HCT116 (cell line): Measurements from ENCODE around the gene UBN1. TPM values are rescaled to one million over a fixed set of nuclear protein-coding genes. Genes with fewer than 3 reads are reported as not detected.

ENCODE experiments used
- ATAC-seq: fragments of 200-7000 bp; cut with Tn5 transposase; 2 replicates; pipeline ENCODE4 v1.9.1; 2020; ENCODE audit warnings: mild to moderate bottlenecking, moderate library complexity
- BruUV-seq: library from RNA; stranded (reverse); fragments of 400-500 nt; replicated peaks from 2 replicates; lab custom pipeline; 2021; lab: Mats Ljungman, UMichigan
- CTCF ChIA-PET: fragments of 300-600 bp; sonication (Branson Sonifier 250); formaldehyde crosslinking; loops from one replicate; lab custom pipeline; 2021; ENCODE audit warnings: antibody characterized with exemption; lab: Charles Lee
- POLR2A ChIA-PET: fragments of 300-600, 350-600 bp; sonication (Branson Sonifier 250); formaldehyde crosslinking; loops from one replicate; lab custom pipeline; 2021; ENCODE audit warnings: antibody characterized with exemption; lab: Charles Lee
- RAD21 ChIA-PET, 2 experiments: fragments of 300-600 bp; sonication (Branson Sonifier 250); formaldehyde crosslinking; loops; one replicate each; lab custom pipeline; 2023; ENCODE audit warnings: low total read pairs in 2 of 2; ENCODE audit not compliant: uncharacterized antibody in 2 of 2, unreplicated experiment in 2 of 2, low non-redundant PET in 1 of 2; lab: Charles Lee
- DNase-seq: peaks from one replicate; pipeline ENCODE4 v3.0.0-alpha.2; 2010; ENCODE audit warnings: low read depth, low spot score
- H2AFZ ChIP-seq: fragments of 200-600 bp; shearing (Covaris generic), sonication (generic); 2 replicates; pipeline ENCODE4 v1.6.1; 2017; ENCODE audit warnings: low read depth, mixed run types, mixed read lengths, antibody characterized with exemption, low read length; ENCODE audit not compliant: poor library complexity, severe bottlenecking
- H3K27ac ChIP-seq: 2 replicates; pipeline ENCODE4 v1.5.1; 2012; ENCODE audit warnings: low read depth, low read length
- H3K27me3 ChIP-seq: fragments of 200-600 bp; sonication (generic); 2 replicates; pipeline ENCODE4 v1.6.1; 2016; ENCODE audit warnings: mixed run types, low read length, mixed read lengths; ENCODE audit not compliant: insufficient read depth
- H3K36me3 ChIP-seq, 2 experiments: fragments of 200-500 bp in 1 of 2; fragments of 200-600 bp in 1 of 2; sonication (Bioruptor generic) in 1 of 2; sonication (generic) in 1 of 2; 2 replicates each; pipeline versions ENCODE4 v1.5.1 to v1.6.1; 2014 to 2016; ENCODE audit warnings: low read length in 2 of 2, inconsistent platforms in 1 of 2, mixed read lengths in 1 of 2, mixed run types in 1 of 2; ENCODE audit not compliant: insufficient read depth in 2 of 2, control insufficient read depth in 1 of 2
- H3K4me1 ChIP-seq, 2 experiments: fragments of 200-600 bp in 1 of 2; sonication (generic) in 1 of 2; 2 replicates each; pipeline versions ENCODE4 v1.5.1 to v1.6.1; 2012 to 2017; ENCODE audit warnings: low read length in 2 of 2, inconsistent platforms in 1 of 2, mild to moderate bottlenecking in 1 of 2, mixed read lengths in 1 of 2, mixed run types in 1 of 2, moderate library complexity in 1 of 2; ENCODE audit not compliant: insufficient read depth in 2 of 2, control insufficient read depth in 1 of 2
- H3K4me2 ChIP-seq: fragments of 200-600 bp; sonication (generic); 2 replicates; pipeline ENCODE4 v1.6.1; 2017; ENCODE audit warnings: mixed run types, low read length, mixed read lengths
- H3K4me3 ChIP-seq, 2 experiments: fragments of 200-600 bp in 1 of 2; sonication (generic) in 1 of 2; replicated peaks in 1 of 2; 2 replicates each; pipeline ENCODE4 v1.5.1; 2011 to 2016; ENCODE audit warnings: low read length in 2 of 2, control low read depth in 1 of 2, low read depth in 1 of 2, mild to moderate bottlenecking in 1 of 2, mixed read lengths in 1 of 2, mixed run types in 1 of 2
- H3K79me2 ChIP-seq: fragments of 200-600 bp; sonication (generic); 2 replicates; pipeline ENCODE4 v1.6.1; 2017; ENCODE audit warnings: mild to moderate bottlenecking, mixed run types, low read length, moderate library complexity, mixed read lengths; ENCODE audit not compliant: insufficient read depth
- H3K9ac ChIP-seq: fragments of 200-600 bp; sonication (generic); 2 replicates; pipeline ENCODE4 v1.6.1; 2016; ENCODE audit warnings: low read length, mixed read lengths
- H3K9me2 ChIP-seq: fragments of 200-600 bp; sonication (generic), shearing (Covaris generic); 2 replicates; pipeline ENCODE4 v1.6.1; 2017; ENCODE audit warnings: mixed run types, mild to moderate bottlenecking, moderate library complexity; ENCODE audit not compliant: insufficient read depth
- H3K9me3 ChIP-seq, 2 experiments: fragments of 200-500 bp in 1 of 2; fragments of 200-600 bp in 1 of 2; sonication (Bioruptor generic) in 1 of 2; sonication (generic) in 1 of 2; 2 replicates each; pipeline ENCODE4 v1.6.1; 2014 to 2017; ENCODE audit warnings: low read length in 2 of 2, mixed read lengths in 2 of 2, inconsistent platforms in 1 of 2, low read depth in 1 of 2, mild to moderate bottlenecking in 1 of 2, mixed run types in 1 of 2, moderate library complexity in 1 of 2; ENCODE audit not compliant: control insufficient read depth in 1 of 2, insufficient read depth in 1 of 2
- H4K20me1 ChIP-seq: fragments of 200-600 bp; sonication (generic), shearing (Covaris generic); 2 replicates; pipeline ENCODE4 v1.6.1; 2017; ENCODE audit warnings: mixed run types, mild to moderate bottlenecking, moderate library complexity; ENCODE audit not compliant: insufficient read depth
- ATF3 ChIP-seq: IDR thresholded peaks from 2 replicates; pipeline ENCODE4 v1.6.1; 2012
- CBX3 ChIP-seq: IDR thresholded peaks from 2 replicates; pipeline ENCODE4 v1.6.1; 2012; ENCODE audit warnings: low read depth
- CTCF ChIP-seq, 3 experiments: fragments of 200-600 bp in 1 of 3; sonication (generic) in 1 of 3; IDR thresholded peaks in 2 of 3; conservative IDR thresholded peaks in 1 of 3; 2 replicates each; pipeline ENCODE4 v1.5.1; 2012 to 2017; ENCODE audit warnings: low read depth in 2 of 3, low read length in 2 of 3, antibody characterized with exemption in 1 of 3, borderline replicate concordance in 1 of 3, control low read depth in 1 of 3, mild to moderate bottlenecking in 1 of 3, mixed read lengths in 1 of 3, mixed run types in 1 of 3, moderate library complexity in 1 of 3; ENCODE audit not compliant: insufficient read depth in 1 of 3
- EGR1 ChIP-seq: IDR thresholded peaks from 2 replicates; pipeline ENCODE4 v1.6.1; 2012; ENCODE audit warnings: low read depth
- ELF1 ChIP-seq: IDR thresholded peaks from 2 replicates; pipeline ENCODE4 v1.6.1; 2012; ENCODE audit warnings: low read depth, borderline replicate concordance
- EZH2 ChIP-seq: fragments of 200-600 bp; sonication (generic); IDR thresholded peaks from 2 replicates; pipeline ENCODE4 v1.6.1; 2017; ENCODE audit warnings: antibody characterized with exemption, mixed run types
- MAX ChIP-seq: IDR thresholded peaks from 2 replicates; pipeline ENCODE4 v1.6.1; 2012
- POLR2A ChIP-seq: IDR thresholded peaks from 2 replicates; pipeline ENCODE4 v1.7.0; 2011; ENCODE audit warnings: borderline replicate concordance; ENCODE audit not compliant: insufficient read depth, insufficient read length; ENCODE audit errors: extremely low read depth
- POLR2AphosphoS5 ChIP-seq: IDR thresholded peaks from 2 replicates; pipeline ENCODE4 v1.6.1; 2011; ENCODE audit warnings: mild to moderate bottlenecking, low read depth, low read length, moderate library complexity
- REST ChIP-seq: IDR thresholded peaks from 2 replicates; pipeline ENCODE4 v1.6.1; 2012; ENCODE audit warnings: low read depth
- SIN3A ChIP-seq: IDR thresholded peaks from 2 replicates; pipeline ENCODE4 v1.6.1; 2012; ENCODE audit warnings: low read depth
- SRF ChIP-seq: IDR thresholded peaks from 2 replicates; pipeline ENCODE4 v1.6.1; 2012; ENCODE audit warnings: low read depth
- TCF7L2 ChIP-seq: IDR thresholded peaks from 2 replicates; pipeline ENCODE4 v1.7.0; 2011; ENCODE audit warnings: borderline replicate concordance, inconsistent platforms; ENCODE audit not compliant: insufficient read depth, insufficient read length; ENCODE audit errors: extremely low read depth
- YY1 ChIP-seq: IDR thresholded peaks from 2 replicates; pipeline ENCODE4 v1.6.1; 2011; ENCODE audit warnings: low read length, low read depth, moderate library complexity, mild to moderate bottlenecking; ENCODE audit not compliant: insufficient replicate concordance; ENCODE audit errors: extremely low read depth
- ZBTB33 ChIP-seq: IDR thresholded peaks from 2 replicates; pipeline ENCODE4 v1.6.1; 2011; ENCODE audit warnings: mild to moderate bottlenecking, low read length, moderate library complexity; ENCODE audit not compliant: insufficient replicate concordance; ENCODE audit errors: extremely low read depth
- ZNF274 ChIP-seq: fragments of 200-500 bp; sonication (Bioruptor generic); IDR thresholded peaks from 2 replicates; pipeline ENCODE4 v1.6.1; 2014; ENCODE audit warnings: mild to moderate bottlenecking, low read depth, low read length, inconsistent platforms
- intact Hi-C: fragments of 100-400 bp; cut with micrococcal nuclease; formaldehyde crosslinking; loops from 2 replicates; pipeline ENCODE4 v1.10.0; 2022
- total RNA-seq: library from RNA; stranded (reverse); gene quantifications from one replicate; pipeline ENCODE4 v1.2.1, GENCODE V29; 2021; ENCODE audit not compliant: unreplicated experiment

The UBN1 gene
- total RNA-seq, 1 experiment from 2014 or later, result 31.9 TPM

- no peak overlapping the region for H3K4me3 ChIP-seq
- DNase-seq (no peak), ATAC-seq (no peak)
- H3K79me2 ChIP-seq, result no peaks in the 10 kb centered on the region
- TF ChIP-seq REST (no peak), ATF3 (no peak), TCF7L2 (no peak), ZBTB33 (no peak), EZH2 (no peak), SIN3A (no peak), CBX3 (no peak), YY1 (no peak), EGR1 (no peak), ZNF274 (no peak), SRF (no peak), MAX (no peak), CTCF (IDR thresholded peaks at IDR 0.05 in 2 of 3, conservative IDR thresholded peaks at IDR 0.05 in 1 of 3; ENCODE audit: borderline replicate concordance in 1 of 3, insufficient read depth in 1 of 3, low read depth in 2 of 3, low read length in 2 of 3) (no peak), ELF1 (no peak), POLR2AphosphoS5 (no peak), POLR2A (no peak)
- no peaks in the 10 kb centered on the region for H4K20me1 ChIP-seq
- H3K9me2 ChIP-seq, result no peaks in the 10 kb centered on the region
- H3K4me1 ChIP-seq, result no peaks in the 10 kb centered on the region
- H3K9me3 ChIP-seq, result no peaks in the 10 kb centered on the region
- no peak overlapping the region for H3K4me2 ChIP-seq
- H3K27me3 ChIP-seq, result no peaks in the 10 kb centered on the region
- intact Hi-C loops, result no loop called here
- H3K9ac ChIP-seq, result no peak overlapping the region
- ChIA-PET RAD21 (no interaction called here), POLR2A (no interaction called here), CTCF (no interaction called here)
- H3K27ac ChIP-seq, result no peak overlapping the region
- no TSS peak for BruUV-seq
- no peak overlapping the region for H2AFZ ChIP-seq
- H3K36me3 ChIP-seq, result peaks cover 12 to 14% of the 10 kb centered on the region in 2 experiments; a peak in 3 of 4 replicates
Measured at GRCh38 chr16:4892361-4893102, 45.3 kb downstream of the UBN1 start.
